LNCaP clone FGC (cell line): ENCODE data around the gene CENPP.

Experiments used
- DNase-seq: peaks from one replicate; pipeline ENCODE4 v3.0.0-alpha.2; 2011; ENCODE audit warnings: low read depth
- H3K4me3 ChIP-seq: 2 replicates; pipeline ENCODE4 v1.5.1; 2011; ENCODE audit warnings: mild to moderate bottlenecking, low read depth, low read length, control low read depth
- CTCF ChIP-seq: IDR thresholded peaks from 2 replicates; pipeline ENCODE4 v1.5.1; 2012; ENCODE audit warnings: mild to moderate bottlenecking; ENCODE audit not compliant: control insufficient read depth, insufficient read depth; ENCODE audit errors: extremely low read depth

The CENPP gene

DNA sequence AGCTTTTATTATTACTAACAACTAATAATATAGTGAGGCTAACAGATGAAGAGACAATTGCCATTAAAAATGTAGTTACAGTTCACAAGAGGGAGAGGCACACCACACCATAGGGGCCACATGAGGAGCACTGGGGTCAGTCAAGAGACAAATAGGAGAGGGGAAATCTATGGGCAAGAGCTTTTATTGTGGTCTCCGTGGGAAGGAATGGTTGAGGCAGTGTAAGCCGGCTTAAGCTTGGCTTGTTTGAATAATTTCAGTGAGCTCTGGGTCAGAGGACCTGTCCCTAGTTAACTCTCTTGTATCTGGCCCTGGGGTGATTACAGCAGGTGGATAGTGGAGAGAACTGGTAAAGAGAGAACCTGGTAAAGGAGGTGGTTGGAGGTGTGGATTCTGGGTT lies 43.3 kb downstream of the CENPP start:
- no peak for DNase-seq
- TF ChIP-seq CTCF: no peak
- no peak overlapping the region for H3K4me3 ChIP-seq

GRCh38 chr9:92373167-92373566 lies 47.4 kb downstream of the CENPP start:
- DNase-seq: no peak
- no peak overlapping the region for H3K4me3 ChIP-seq
- TF ChIP-seq CTCF: no peak

DNA sequence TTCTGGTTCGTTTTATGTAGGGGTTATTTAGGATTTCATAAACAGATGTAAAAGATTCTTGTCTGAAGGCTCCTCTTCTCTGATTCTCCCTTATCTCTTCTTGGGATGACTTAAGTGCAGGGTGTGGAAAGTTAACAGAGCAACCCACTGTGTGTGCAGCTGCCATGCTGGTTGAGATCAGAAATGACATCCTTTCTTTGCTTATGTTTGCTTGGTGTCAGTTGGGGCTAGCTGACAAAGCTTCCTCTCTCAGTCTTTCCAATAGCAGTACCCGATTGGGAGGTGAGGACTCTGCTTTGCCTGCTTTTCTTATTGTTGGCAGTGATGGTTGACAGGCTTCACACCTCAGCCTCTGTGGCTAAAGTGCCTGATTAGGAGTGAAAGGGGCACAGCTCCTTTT lies 52.1 kb downstream of the CENPP start:
- no peak for TF ChIP-seq CTCF
- H3K4me3 ChIP-seq: no peak overlapping the region
- DNase-seq: no peak

- no peak overlapping the region for H3K4me3 ChIP-seq
- no peak for DNase-seq
Observed at GRCh38 chr9:92378865-92379560, 53.3 kb downstream of the CENPP start.

DNA sequence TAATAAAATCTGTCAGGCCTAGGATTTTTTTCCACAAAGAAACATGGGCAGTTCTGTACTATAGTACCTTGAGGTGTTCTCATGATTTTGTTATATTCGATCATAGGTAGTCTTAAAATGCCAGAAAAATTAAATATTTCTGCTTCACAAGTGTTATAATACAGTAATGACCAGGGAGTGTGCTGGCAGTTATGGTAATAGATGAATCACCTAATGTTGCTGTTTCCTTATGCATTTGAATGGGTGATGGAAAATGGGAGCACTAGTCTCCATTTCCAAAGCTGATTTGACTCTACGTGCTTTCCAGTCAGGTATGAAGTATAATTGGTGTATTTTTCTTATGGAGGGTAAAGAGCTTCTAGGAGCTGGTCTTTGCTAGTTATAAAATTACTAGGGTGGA lies 54.9 kb downstream of the CENPP start:
- H3K4me3 ChIP-seq: no peak overlapping the region
- TF ChIP-seq CTCF: no peak
- DNase-seq: no peak

More at GRCh38 chr9:92378865-92379560, 53.3 kb downstream of the CENPP start:
- TF ChIP-seq CTCF: no peak

DNA sequence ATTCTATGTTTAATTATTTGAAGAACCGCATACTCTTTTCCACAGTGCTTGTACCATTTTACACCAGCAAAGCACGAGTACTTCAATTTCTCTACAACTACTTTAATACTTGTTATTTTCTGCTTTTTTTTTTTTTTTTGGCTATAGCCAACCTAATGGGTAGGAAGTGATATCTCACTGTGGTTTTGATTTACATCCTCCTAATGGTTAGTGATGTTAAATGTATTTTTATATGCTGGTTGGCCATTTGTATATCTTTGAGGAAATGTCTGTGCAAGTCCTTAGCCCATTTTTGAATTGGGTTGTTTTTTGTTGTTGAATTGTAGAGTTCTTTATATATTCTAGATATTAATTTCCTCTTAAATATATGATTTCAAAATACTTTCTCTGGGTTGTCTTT lies 56.0 kb downstream of the CENPP start:
- TF ChIP-seq CTCF: no peak
- no peak overlapping the region for H3K4me3 ChIP-seq
- DNase-seq: no peak

GRCh38 chr9:92384375-92384774 lies 58.6 kb downstream of the CENPP start:
- no peak overlapping the region for H3K4me3 ChIP-seq
- DNase-seq: no peak
- no peak for TF ChIP-seq CTCF
